HG03064 (cell line): ENCODE data around the gene IL18RAP.

Experiments used
- ATAC-seq: cut with Tn5 transposase; IDR thresholded peaks from one replicate; pipeline ENCODE4 v1.9.1; 2021; ENCODE audit warnings: low read depth; ENCODE audit not compliant: unreplicated experiment

Gene IL18RAP

DNA sequence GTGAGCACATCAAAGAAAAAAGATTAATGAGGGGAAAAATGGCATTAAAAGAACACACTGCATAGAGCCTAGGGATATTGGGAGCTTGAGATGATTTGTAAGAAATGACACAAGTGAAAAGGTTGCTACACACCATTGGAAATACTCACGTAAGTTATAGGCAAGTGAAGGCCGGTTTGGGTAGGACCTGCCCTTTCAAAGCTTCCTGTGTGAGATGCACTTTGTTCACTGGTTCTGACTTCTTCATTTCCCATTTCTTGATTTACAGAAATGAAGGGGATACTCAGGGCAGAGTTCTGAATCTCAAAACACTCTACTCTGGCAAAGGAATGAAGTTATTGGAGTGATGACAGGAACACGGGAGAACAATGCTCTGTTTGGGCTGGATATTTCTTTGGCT, at the start of gene IL18RAP:
TSS of gene IL18RAP (plus strand) at position 251 of the 400 bp plus-strand sequence. CDS start at position 369, 118 bp downstream.
- no peak for ATAC-seq

- ATAC-seq: no peak
Observed at GRCh38 chr2:102376052-102376591, 46.8 kb upstream of the IL18RAP start.

- no peak for ATAC-seq
Observed at GRCh38 chr2:102383722-102384121, 39.2 kb upstream of the IL18RAP start.

DNA sequence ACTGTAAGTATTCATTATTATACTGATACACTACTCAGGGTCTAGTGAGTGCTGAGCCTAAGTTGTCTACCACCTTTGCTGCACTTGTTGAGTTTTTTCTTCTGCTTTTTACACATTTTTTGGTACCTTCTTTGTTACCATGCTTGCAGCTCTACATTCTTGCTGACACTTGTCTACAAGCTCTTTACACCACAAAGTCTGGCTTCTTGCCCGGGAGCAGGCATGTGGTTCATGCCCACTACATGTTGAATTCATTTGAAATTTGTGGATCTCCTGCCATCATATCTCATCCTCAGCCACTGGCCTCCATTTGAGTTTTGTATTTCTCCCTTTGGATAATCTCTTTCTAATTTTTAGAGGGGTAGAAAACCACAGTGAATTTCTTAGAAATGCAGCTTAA, 37.4 kb upstream of the IL18RAP start:
- ATAC-seq: no peak

GRCh38 chr2:102386004-102386403, 37.0 kb upstream of the IL18RAP start:
- ATAC-seq: no peak

GRCh38 chr2:102386867-102387541, 36.0 kb upstream of the IL18RAP start:
- no peak for ATAC-seq

GRCh38 chr2:102387763-102388546, 35.0 kb upstream of the IL18RAP start:
- no peak for ATAC-seq

DNA sequence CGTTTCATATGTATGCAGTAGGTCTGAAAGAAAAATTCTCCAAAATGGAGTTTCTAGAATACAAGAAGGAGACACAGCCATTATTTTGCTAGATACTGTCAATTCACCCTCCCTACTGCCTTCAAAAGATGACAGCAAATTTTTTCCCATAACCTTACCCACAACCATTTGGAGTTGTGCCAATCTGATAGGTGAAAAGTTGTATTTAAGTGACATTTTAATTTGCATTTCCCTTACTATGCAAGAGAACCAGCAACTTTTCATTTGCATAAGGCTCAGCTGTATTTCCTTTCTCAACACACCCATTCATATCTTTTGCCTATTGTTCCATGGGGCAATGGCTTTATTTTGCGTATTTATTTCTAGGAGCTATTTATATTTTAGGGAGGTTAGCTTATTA, 31.4 kb upstream of the IL18RAP start:
- no peak for ATAC-seq

- no peak for ATAC-seq
Observed at GRCh38 chr2:102392096-102392495, 30.9 kb upstream of the IL18RAP start.

GRCh38 chr2:102392942-102393341, 30.0 kb upstream of the IL18RAP start:
- no peak for ATAC-seq

GRCh38 chr2:102396012-102396411, 26.9 kb upstream of the IL18RAP start:
- no peak for ATAC-seq

DNA sequence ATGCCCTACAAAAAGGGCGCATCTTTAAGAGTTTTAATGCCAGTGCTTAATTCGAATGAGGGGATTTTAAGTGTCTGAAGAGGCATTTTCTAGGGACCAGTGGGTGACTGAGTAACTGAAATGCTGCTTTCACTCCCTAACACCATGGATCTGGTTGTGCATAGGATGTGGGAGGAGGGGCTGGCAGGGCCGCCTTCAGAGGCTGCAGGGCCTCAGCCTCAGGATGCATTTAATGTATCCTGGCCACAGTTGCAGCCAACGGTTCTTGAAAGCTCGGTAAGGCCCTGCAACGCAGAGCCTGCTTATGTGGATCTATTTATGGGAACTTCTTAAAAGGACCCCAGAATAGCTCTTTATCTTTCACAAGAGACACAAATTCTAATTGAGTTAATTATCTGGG, 25.8 kb upstream of the IL18RAP start:
- no peak for ATAC-seq

DNA sequence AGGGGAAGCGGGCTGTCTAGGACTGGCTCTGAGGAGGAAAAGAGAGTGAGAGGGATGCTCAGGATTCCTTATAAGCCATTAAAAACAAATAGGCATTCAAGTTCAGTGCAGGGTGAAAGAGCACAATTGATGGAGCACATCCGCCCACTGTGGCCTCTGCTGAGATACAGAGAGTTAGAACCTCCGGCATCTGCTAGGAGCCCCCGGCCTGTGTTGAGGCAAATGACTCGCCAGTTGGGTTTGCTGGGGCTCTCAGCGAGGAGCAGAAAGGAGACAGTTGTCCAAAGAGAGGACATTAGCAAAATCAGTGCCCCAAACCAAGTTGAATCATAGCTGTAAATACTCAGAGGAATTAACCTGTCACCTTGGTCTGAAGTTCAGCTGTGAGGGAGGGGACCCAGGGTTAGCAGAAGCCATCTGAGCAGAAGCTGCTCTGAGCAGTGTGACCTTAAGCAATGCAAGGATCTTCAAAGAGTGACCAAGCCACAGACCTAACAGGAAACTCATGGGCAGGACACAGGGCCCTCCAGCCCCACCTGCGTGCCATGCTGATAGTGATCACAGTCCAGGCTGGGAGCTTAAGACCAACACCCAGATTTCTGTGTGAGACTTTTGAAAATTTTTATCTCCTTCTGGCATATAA, 23.3 kb upstream of the IL18RAP start:
- no peak for ATAC-seq

- no peak for ATAC-seq
Observed at GRCh38 chr2:102401456-102401855, 21.5 kb upstream of the IL18RAP start.

DNA sequence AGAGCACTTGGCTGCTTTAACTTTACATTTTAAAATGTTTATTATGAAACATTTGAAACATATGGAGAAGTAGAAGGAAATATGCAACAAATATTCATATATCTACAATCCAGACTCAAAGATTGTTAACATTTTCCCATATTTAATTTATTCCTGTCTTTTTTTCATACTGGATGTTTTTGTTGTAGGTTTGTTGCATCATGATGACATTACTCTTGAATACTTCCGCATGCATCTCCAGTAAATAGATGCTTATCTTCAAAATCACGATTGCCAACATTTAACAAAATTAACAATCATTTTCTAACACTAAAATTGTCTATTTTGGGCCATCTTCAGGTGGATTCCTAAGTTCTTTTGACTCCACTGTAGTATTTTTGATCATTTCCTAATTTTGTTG, 21.1 kb upstream of the IL18RAP start:
- no peak for ATAC-seq

DNA sequence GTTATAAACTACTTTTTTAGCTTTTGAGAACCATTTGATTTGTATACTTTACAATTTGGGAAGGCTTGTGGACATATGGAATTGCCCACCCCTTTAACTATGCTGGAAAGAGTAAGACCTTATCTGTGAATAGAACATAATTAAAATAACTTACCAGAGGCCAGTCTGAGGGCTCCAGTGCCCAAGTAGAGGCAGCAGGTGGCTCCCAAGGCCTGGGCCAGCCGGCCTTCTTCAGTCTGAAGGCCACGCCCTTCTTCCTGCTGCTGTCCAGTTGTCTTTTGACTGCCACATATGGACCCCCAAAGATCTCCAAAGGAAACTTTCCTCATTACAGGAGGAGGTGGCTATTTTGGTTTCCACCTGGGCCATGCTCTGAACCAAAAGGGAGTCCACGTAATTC, 12.0 kb upstream of the IL18RAP start:
- no peak for ATAC-seq

GRCh38 chr2:102412199-102412598, 10.8 kb upstream of the IL18RAP start:
- no peak for ATAC-seq

- peak; percentile 48 for ATAC-seq
Observed at GRCh38 chr2:102417946-102418345, 5.0 kb upstream of the IL18RAP start.

DNA sequence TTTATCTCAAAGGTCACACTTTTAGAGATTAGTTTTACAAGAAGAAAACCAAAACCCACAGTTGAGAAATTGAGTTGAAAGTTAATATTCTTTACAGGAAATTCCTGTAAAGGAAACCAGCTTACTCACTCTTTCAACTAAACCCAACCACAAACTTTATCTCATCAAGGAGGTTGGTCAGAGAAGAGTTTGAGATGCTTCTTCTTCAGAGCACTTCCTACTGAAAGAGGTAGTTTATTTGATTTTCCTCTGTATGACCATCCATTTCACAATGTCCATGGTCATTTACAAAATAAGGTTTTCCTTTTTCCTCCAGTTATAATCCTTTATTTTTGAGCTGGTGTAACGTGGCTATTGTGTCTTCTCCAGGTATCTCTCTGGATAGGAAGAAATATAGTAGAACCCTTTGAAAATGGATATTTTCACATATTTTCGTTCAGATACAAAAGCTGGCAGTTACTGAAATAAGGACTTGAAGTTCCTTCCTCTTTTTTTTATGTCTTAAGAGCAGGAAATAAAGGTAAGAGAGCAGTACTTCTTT, 4.5 kb upstream of the IL18RAP start:
- peak; percentile 82 for ATAC-seq

DNA sequence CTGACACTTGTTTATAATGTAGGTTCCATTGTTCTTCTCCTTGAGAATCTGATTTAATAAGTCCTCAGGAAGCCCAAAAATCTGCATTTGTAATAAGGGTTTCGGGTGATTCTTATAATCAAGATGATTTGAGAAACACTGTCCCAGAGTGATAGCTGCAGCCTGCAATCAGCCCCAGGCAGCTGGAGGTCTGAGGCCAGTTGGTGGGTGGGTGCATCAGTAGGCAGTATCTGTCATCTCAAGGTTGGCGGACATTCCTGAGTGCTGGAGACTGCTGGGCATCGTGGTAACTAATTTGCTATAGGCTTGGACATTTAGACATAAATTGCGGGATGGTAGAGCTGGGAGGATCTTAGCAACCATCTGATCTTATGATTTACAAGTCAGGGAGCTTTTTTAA, 2.7 kb upstream of the IL18RAP start:
- no peak for ATAC-seq
